ENCODE results near the gene DSTYK.

DSTYK gene

GRCh38 chr1:205240569-205240968 lies 29.1 kb upstream of the DSTYK start:
- DNase-seq (ENCODE audit: extremely low read depth, low read depth), result no peak
- no peak overlapping the region for H3K4me3 ChIP-seq (replicated peaks; ENCODE audit: low read depth, low read length)
- TF ChIP-seq CTCF (IDR thresholded peaks at IDR 0.05; ENCODE audit: low read depth, low read length, missing control alignments), result no peak

GRCh38 chr1:205240118-205240517 lies 28.6 kb upstream of the DSTYK start:
- DNase-seq (ENCODE audit: extremely low read depth, low read depth), result no peak
- H3K4me3 ChIP-seq (replicated peaks; ENCODE audit: low read depth, low read length), result no peak overlapping the region
- no peak for TF ChIP-seq CTCF (IDR thresholded peaks at IDR 0.05; ENCODE audit: low read depth, low read length, missing control alignments)

- no peak overlapping the region for H3K4me3 ChIP-seq (replicated peaks; ENCODE audit: low read depth, low read length)
- TF ChIP-seq CTCF (IDR thresholded peaks at IDR 0.05; ENCODE audit: low read depth, low read length, missing control alignments), result no peak
- no peak for DNase-seq (ENCODE audit: extremely low read depth, low read depth)
Measured at GRCh38 chr1:205239078-205239477, 27.6 kb upstream of the DSTYK start.

- DNase-seq (ENCODE audit: extremely low read depth, low read depth), result no peak
- no peak overlapping the region for H3K4me3 ChIP-seq (replicated peaks; ENCODE audit: low read depth, low read length)
- TF ChIP-seq CTCF (IDR thresholded peaks at IDR 0.05; ENCODE audit: low read depth, low read length, missing control alignments), result no peak
Measured at GRCh38 chr1:205237526-205238484, 26.3 kb upstream of the DSTYK start.

GRCh38 chr1:205236951-205237475 lies 25.5 kb upstream of the DSTYK start:
- DNase-seq (ENCODE audit: extremely low read depth, low read depth), result no peak
- no peak for TF ChIP-seq CTCF (IDR thresholded peaks at IDR 0.05; ENCODE audit: low read depth, low read length, missing control alignments)
- H3K4me3 ChIP-seq (replicated peaks; ENCODE audit: low read depth, low read length), result no peak overlapping the region

GRCh38 chr1:205236526-205236925 lies 25.0 kb upstream of the DSTYK start:
- no peak overlapping the region for H3K4me3 ChIP-seq (replicated peaks; ENCODE audit: low read depth, low read length)
- TF ChIP-seq CTCF (IDR thresholded peaks at IDR 0.05; ENCODE audit: low read depth, low read length, missing control alignments), result no peak
- no peak for DNase-seq (ENCODE audit: extremely low read depth, low read depth)

Data from HFF-Myc (cell line).